Ramos (cell line): ENCODE results near the gene RBM10.

Experiments
- in situ Hi-C: fragments of 300-500 bp; cut with MboI; formaldehyde crosslinking; loops from one replicate; pipeline ENCODE4 v1.14.3; 2022; ENCODE audit warnings: low sequenced_read_pairs; ENCODE audit not compliant: unreplicated experiment

Gene RBM10

DNA sequence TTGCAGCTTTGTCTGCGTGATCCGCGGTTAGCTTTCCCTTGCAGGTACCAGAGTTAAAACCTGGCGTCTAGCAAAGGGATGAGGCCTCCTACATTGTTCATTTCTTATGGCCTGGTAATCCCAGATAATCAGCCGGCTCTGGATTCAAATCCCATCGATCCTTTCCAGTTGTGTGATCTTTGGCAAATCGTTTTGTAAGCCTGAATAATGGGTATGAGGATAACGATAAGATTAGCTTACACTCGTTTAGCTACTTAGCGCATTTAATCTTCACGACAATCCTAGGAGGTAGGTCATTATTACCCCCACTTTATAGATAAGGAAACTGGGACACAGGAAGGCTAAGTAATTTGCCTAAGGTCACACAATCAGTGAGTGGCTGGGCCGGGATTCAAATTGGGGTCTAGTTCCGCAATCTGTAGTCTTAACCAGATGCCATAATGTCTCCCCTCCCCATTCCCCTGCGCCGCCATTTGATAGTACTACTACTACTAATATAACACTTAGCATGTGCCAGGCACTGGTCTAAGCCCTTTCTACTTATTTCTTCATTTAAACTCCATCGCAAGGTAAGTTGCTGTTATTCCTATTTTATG, 46.9 kb downstream of the RBM10 start:
- in situ Hi-C loops: loop anchor here (10.0 kb wide), 1 partner anchor 173 kb away; no protein-coding TSS in a partner anchor

DNA sequence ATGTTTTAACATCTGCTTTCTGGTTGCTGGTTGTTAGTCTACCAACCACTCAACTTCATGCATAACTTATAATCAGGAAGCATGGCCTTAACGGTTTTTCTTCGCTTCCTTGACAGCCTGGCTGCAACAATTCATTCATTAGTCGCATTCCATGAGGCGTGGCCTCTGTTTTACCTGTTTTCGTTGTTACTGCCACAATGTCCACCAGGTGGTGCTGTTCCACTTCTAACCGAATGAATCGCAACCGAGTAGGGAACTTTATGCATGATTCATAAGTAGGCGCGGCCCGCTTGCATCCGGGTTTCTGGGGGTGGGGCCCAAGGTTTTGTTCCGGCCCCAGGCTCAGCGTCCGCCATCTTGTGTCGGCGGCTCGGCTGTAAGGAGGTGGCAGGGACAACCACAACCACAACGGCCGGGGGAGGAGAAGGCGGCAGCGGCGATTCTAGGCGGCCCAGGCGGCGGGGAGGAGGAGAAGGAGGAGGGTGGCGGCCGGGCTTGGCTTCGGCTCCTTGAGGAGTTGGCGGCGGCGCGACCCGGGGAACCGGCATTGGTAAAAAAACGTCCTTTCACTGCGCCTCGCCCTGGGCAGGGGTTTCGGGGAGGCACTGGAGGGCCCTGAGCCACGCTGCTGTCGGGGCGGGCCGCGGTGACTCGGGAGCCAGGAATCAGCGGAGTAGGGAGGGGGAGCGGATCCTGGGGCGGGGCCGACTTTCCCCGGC, 48.6 kb downstream of the RBM10 start, which contains the start of gene UBA1:
Gene UBA1 (plus strand): TSS at position 355 of the 719 bp plus-strand sequence. CDS start 4,974 bp downstream, outside the sequence.
- in situ Hi-C loops: loop anchor here (10.0 kb wide), 1 partner anchor 171 kb away; no protein-coding TSS in a partner anchor

DNA sequence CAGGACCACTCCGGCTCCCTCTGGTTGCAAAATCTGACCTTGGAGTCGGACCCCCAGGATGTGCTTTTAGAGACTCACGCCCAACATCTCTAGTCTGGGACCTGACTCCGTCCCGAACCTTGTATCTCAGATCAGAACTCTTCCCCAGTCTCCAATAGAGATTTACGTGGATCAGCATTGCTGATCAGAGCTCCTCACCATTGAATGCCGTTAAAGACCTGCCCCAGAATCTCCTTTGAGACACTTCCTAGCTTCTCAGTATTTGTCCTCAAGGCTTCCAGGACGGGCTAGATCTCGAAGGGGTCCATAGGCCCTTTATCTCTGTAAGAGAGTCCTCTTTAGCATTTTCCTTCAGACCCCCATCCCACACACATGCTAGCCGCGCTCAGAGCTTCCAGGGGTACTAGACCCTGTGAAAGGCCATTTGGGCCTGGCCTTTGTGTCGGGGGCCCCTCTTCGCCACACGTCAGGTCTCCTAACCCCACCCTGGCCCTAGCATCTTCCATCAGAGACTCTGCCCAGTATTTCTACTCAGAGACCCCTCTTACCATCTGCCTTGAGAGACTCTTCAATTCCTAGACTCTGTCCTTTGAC, 49.3 kb downstream of the RBM10 start:
- in situ Hi-C loops: loop anchor here (10.0 kb wide), 1 partner anchor 171 kb away; no protein-coding TSS in a partner anchor

DNA sequence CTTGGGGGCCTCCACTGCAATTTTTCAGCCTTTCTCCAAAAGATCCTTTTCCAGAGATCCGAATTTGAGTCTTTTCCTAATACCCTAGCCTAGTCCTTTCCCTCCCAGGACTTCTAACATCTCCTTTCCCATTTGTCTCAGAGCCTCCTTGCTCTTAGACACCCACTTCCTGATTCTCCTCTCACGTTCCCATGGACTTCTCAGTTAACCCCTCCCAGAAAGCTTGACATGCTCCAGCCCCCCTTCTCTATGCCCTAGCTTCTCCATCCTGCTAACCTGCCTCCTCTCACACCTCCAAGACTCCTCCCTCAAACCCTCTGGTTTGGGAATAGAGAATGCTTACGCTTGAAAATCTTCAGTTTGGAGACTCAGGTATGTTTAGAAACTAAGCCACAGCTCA, 51.1 kb downstream of the RBM10 start:
- in situ Hi-C loops: loop anchor here (10.0 kb wide), 1 partner anchor 169 kb away; no protein-coding TSS in a partner anchor

DNA sequence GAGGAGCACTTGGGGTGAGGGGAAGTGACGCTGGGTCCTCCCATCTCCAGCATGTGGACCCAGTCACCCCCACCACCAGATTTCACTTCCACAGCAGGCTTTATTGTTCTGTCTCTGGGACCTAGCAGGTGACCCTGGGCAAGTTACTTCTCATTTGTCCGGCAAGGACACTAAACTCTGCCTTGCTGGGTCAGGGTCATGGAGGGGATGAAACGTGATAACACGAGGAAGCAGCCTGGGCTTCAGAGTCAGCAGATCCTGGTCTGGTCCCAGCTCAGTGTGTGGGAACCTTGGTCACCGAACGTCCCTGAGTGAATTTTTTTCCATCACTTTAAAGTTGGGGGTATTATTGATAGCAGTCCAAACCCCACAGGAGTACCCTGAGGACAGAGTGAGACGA, 52.5 kb downstream of the RBM10 start:
- in situ Hi-C loops: loop anchor here (10.0 kb wide), 1 partner anchor 167 kb away; no protein-coding TSS in a partner anchor

DNA sequence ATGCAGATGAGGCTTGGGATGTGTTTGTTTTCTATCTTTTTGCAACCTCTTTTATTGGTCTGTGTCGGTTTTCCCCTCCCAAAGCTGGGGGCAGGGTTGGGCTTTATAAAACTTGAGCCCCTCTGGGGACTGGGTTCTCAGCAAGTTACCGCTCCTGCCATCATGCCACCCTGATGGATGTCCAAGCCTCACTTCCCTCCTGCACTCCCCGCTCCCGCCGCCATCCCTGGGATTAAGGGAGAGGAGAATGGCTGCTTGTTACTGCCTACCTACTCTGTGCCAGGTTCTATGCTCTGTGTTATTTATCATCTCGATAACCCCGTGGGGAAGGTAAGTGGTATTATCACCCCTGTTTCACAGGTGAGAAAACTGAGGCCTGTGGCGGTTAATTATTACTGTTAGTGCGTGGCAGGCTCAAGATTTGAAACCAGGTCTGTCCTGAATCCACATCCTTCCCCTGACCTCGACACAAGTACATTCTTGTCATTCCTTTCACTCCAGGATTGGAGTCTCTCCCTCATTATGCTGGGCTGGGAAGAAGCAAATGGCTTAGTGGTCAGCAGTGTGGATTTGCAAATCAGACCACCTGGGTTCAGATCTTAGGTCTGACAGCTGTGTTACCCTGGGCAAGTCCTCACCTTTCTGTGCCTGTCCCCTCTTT, 53.1 kb downstream of the RBM10 start:
- in situ Hi-C loops: loop anchor here (10.0 kb wide), 1 partner anchor 167 kb away; no protein-coding TSS in a partner anchor

DNA sequence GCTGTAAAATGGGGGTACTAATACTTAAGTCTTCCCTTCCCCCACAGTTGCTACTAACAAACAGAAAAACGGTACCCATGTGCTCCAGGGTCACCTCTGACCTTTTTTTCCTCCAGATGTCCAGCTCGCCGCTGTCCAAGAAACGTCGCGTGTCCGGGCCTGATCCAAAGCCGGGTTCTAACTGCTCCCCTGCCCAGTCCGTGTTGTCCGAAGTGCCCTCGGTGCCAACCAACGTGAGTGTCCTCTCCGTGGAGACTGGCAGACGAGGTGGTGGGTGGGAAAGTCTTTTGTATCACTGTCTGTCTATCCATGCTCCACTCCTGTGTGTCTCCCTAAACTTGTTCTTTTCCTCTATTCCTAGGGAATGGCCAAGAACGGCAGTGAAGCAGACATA, 53.7 kb downstream of the RBM10 start:
- in situ Hi-C loops: loop anchor here (10.0 kb wide), 1 partner anchor 166 kb away; no protein-coding TSS in a partner anchor

DNA sequence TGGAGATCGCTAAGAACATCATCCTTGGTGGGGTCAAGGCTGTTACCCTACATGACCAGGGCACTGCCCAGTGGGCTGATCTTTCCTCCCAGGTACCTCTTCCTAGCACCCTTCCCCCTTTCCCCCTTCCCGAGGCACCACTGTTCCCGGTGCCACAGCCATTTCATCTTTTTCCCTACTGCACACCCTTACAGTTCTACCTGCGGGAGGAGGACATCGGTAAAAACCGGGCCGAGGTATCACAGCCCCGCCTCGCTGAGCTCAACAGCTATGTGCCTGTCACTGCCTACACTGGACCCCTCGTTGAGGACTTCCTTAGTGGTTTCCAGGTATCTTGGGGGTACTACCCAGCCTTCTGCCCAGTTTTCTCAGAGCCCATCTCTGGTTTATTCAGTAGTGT, 54.3 kb downstream of the RBM10 start:
- in situ Hi-C loops: loop anchor here (10.0 kb wide), 1 partner anchor 166 kb away; no protein-coding TSS in a partner anchor

DNA sequence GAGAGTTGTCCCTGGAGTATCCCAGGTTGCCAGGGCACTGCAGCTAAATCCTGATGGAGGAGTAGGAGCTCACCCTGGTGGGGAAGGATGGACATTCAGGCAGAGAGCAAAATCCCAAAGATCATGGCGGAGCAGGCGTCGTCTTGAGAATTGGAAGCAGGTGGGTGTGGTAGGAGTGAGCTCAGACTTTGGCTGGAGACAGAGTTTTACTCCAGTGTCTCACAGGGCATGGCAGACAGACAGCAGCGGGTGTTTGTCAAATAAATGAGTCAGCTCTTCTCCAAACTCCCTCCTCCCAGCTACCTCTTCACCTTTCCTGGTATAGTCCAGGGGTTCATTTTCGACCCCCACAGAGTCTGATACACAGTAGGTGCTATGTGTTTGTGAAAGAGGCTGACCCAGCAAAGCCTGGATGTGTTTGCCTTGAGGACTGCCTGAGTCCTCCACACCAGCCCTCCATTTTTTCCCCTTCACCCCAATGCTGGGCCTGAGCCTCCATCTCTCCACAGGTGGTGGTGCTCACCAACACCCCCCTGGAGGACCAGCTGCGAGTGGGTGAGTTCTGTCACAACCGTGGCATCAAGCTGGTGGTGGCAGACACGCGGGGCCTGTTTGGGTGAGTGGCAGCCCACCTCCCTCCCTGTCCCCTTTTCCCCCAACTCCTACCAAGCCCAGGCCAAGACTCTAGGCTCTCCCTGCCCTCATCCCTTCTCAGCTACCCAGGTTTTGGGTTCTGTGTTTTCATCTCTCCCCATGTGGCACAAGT, 55.5 kb downstream of the RBM10 start:
- in situ Hi-C loops: loop anchor here (25.0 kb wide), 1 partner anchor 337 kb away; no protein-coding TSS in a partner anchor

DNA sequence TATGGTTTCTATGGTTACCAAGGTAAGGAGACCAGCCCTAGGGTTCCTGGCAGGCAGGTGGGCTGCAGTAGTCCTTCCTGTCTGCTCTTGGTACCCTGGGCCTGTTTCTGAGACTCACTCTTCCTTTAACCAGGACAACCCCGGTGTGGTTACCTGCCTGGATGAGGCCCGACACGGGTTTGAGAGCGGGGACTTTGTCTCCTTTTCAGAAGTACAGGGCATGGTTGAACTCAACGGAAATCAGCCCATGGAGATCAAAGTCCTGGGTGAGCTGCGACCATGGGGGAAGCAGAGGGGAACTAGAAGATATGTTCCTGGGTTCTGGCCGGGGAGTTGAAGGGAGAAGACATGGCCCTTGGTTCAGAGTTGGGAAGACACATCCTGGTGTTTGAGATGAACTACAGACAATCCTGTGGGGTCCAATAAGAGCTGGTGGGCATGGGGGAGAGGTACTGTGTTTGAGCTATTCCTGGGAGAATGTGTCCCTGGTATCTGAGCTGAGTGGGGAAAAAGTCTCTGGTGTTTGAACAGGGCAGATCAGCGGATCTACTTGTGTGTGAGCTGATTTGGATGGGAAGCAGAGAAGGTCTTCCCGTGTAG, 56.4 kb downstream of the RBM10 start:
- in situ Hi-C loops: loop anchor here (25.0 kb wide), 1 partner anchor 336 kb away; no protein-coding TSS in a partner anchor

DNA sequence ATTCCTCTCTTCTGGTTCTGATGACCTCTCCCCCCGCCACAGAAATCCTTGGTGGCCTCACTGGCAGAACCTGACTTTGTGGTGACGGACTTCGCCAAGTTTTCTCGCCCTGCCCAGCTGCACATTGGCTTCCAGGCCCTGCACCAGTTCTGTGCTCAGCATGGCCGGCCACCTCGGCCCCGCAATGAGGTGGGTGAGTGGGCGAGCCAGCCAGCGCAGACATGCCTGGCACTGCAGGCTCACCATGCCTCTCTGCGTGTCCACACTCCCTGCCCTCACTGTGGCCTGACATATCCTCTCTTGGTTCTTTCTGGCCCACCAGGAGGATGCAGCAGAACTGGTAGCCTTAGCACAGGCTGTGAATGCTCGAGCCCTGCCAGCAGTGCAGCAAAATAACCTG, 57.3 kb downstream of the RBM10 start:
- in situ Hi-C loops: loop anchor here (25.0 kb wide), 1 partner anchor 335 kb away; no protein-coding TSS in a partner anchor

DNA sequence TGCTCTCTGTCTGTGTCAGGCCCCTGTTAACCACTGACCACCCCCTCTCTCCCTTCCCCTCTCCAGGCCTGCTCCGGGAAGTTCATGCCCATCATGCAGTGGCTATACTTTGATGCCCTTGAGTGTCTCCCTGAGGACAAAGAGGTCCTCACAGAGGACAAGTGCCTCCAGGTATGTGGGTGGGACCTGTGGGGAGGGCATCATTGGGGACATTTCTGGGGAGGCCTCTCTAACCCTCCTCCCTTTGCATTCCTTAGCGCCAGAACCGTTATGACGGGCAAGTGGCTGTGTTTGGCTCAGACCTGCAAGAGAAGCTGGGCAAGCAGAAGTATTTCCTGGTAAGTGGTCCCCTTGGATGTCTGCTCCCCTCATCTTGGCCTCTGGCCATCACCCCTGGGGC, 57.9 kb downstream of the RBM10 start:
- in situ Hi-C loops: loop anchor here (25.0 kb wide), 1 partner anchor 334 kb away; no protein-coding TSS in a partner anchor

DNA sequence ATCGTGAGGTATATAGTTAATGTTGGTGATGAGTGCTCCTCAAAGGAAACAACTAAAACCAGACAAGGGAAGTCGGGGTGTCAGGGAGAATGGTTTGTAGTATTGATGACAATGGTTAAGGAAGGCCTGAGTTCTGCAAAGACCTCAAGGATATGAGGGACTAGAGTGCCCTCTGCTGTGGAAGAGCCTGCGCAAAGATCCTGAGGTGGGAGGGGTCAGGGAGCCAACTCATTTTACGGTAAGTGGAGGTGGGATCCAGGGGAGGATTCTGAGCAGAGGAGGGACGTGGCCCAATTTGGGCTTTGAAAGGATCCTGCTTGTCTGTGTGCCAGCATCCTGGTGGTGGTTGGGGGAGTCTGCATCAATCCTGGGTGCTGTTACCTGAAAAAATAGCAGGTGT, 59.9 kb downstream of the RBM10 start:
- in situ Hi-C loops: loop anchor here (25.0 kb wide), 1 partner anchor 332 kb away; no protein-coding TSS in a partner anchor

DNA sequence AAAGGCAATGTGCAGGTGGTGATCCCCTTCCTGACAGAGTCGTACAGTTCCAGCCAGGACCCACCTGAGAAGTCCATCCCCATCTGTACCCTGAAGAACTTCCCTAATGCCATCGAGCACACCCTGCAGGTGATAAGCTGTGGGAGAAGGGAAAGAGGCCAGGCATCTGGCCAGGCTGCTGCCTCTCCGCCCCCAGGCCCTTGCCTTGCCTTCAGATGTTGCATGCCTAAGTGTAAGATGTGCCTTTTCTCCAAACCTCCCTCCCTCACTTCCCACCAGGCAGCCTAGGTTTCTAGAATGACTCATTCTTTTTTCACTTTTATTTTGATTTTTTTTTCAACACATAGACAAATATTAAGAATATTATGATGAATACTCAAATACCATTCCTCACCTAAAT, 61.3 kb downstream of the RBM10 start:
- in situ Hi-C loops: loop anchor here (25.0 kb wide), 1 partner anchor 331 kb away; no protein-coding TSS in a partner anchor

DNA sequence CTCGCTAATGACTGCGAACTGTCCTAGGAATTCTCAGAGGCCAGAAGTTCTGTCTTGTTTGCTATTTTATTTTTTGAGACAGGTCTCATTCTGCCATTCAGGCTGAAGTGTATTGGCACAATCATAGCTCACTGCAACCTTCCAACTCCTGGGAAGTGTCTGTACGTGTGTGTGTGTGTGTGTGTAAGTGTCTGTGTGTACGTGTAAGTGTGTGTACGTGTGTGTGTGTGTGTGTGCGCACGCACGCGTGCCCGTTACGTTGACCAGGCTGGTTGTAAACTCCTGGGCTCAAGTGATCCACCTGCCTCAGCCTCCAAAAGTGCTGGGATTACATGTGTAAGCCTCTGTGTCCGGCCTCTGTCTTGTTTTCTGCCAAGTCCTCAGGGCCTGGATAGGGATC, 63.1 kb downstream of the RBM10 start:
- in situ Hi-C loops: loop anchor here (25.0 kb wide), 1 partner anchor 329 kb away; no protein-coding TSS in a partner anchor

DNA sequence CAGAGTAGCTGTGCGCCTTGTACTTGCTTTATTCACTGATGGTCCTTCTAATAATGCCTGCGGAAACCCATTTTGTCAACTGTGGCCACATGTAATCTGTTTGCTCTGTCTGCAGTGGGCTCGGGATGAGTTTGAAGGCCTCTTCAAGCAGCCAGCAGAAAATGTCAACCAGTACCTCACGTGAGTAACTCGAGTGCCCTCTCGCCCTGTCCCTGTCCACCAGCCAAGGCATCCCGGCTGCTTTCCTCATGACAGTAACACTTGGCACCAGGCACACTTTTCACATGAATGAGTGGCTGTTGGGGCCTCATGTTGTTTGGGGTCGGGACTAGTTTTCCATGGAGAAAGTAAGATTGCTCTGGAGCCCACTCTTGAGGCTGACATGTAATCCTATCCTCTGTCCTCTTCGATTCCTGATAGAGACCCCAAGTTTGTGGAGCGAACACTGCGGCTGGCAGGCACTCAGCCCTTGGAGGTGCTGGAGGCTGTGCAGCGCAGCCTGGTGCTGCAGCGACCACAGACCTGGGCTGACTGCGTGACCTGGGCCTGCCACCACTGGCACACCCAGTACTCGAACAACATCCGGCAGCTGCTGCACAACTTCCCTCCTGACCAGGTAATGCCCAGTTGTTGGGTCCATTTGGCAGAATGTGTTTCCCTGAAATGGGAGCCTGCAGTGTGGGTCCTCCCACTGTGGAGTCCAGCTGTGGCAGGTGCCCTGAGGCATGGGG, 64.7 kb downstream of the RBM10 start:
- in situ Hi-C loops: loop anchor here (10.0 to 25.0 kb wide), 2 partner anchors 328 to 445 kb away; partner anchors contain the start of genes ELK1 and UXT

DNA sequence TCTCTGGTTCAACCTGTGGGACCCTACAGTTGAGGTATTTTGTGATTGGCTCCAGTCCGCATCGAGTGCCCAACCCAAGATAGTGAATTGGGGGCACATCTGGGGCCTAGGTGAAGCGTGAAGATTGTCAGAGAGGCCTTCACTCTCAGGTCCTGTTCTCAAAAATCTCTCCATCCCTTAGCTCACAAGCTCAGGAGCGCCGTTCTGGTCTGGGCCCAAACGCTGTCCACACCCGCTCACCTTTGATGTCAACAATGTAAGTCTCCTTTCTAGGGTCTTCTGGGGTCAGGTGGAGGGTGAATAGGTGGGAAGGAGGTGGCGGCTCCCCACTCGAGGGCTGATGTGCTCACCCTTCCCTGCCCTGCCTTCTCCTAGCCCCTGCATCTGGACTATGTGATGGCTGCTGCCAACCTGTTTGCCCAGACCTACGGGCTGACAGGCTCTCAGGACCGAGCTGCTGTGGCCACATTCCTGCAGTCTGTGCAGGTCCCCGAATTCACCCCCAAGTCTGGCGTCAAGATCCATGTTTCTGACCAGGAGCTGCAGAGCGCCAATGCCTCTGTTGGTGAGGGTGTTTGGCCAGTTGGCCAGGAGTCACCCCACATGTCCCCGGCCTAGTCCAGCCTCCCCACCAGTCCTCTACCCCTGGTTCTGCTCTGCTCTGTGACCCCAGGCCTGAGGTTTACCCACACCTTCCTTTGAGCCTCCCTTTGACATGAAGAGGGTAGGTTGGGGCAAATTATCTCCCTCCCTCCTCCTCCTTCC, 65.8 kb downstream of the RBM10 start:
- in situ Hi-C loops: loop anchor here (10.0 to 25.0 kb wide), 2 partner anchors 326 to 444 kb away; partner anchors contain the start of genes ELK1 and UXT
